Tibial nerve (tissue), 4 donors: ENCODE measurements around the gene ELOA. TPM values are rescaled to one million over a fixed set of nuclear protein-coding genes. Genes with fewer than 3 reads are reported as not detected.

Experiments
- DNase-seq, 2 donors: peaks; one replicate each; pipeline ENCODE4 v3.0.0-alpha.2; 2019; ENCODE audit warnings: low spot score in 2 of 2
- H3K27ac ChIP-seq, 4 donors: fragments of 200-600 bp; sonication (generic) in 3 of 4; one replicate each; pipeline ENCODE4 v1.5.1; 2017 to 2019; ENCODE audit warnings: mild to moderate bottlenecking in 1 of 4
- H3K27me3 ChIP-seq, 2 donors: fragments of 200-600 bp; sonication (generic) in 1 of 2; one replicate each; pipeline versions ENCODE4 v1.5.1 to v1.6.0; 2017 to 2019
- H3K36me3 ChIP-seq, 3 donors: fragments of 200-600 bp; sonication (generic); one replicate each; pipeline ENCODE4 v1.5.1; 2018 to 2019
- H3K4me1 ChIP-seq, 4 donors: fragments of 200-600 bp; sonication (generic) in 3 of 4; one replicate each; pipeline ENCODE4 v1.5.1; 2017 to 2019
- H3K4me3 ChIP-seq, 4 donors: fragments of 200-600 bp; sonication (generic) in 3 of 4; one replicate each; pipeline ENCODE4 v1.5.1; 2017 to 2019; ENCODE audit warnings: mild to moderate bottlenecking in 1 of 4, moderate library complexity in 1 of 4
- H3K9me3 ChIP-seq, 4 donors: fragments of 200-600 bp; sonication (generic) in 3 of 4; one replicate each; pipeline ENCODE4 v1.5.1; 2017 to 2019
- CTCF ChIP-seq, 5 experiments: fragments of 200-600 bp in 3 of 5; fragments of 450-650 bp in 2 of 5; sonication (generic) in 3 of 5; IDR thresholded peaks; one replicate each; pipeline ENCODE4 v1.5.1; 2016 to 2019; ENCODE audit warnings: antibody characterized with exemption in 5 of 5, mild to moderate bottlenecking in 3 of 5, moderate library complexity in 2 of 5
- EP300 ChIP-seq, 2 donors: sonication (generic); formaldehyde crosslinking; IDR thresholded peaks; one replicate each; pipeline ENCODE4 v1.6.1; 2017; ENCODE audit warnings: antibody characterized with exemption in 2 of 2, mild to moderate bottlenecking in 1 of 2
- POLR2A ChIP-seq, 2 donors: fragments of 450-650 bp; IDR thresholded peaks; one replicate each; pipeline ENCODE4 v1.6.1; 2017; ENCODE audit warnings: antibody characterized with exemption in 2 of 2, mild to moderate bottlenecking in 2 of 2, moderate library complexity in 2 of 2
- WGBS, 2 donors: methylation state at CpG; one replicate each; pipeline ENCODE4 v1.1.5; 2018; 5-methylcytosine and 5-hydroxymethylcytosine counted together
- total RNA-seq, 4 donors: library from RNA; depleted of rRNA; stranded (reverse); fragments of >200 nt; gene quantifications; one replicate each; pipeline ENCODE4 v1.1.0, GENCODE V29; 2016

Gene ELOA
- total RNA-seq, 4 donors from 2014 or later, result 21.4 to 32.7 (median 23.7) TPM

GRCh38 chr1:23696335-23696989 is 46.8 kb upstream of the ELOA start:
- WGBS, 2 donors, result 63 to 74% methylated on average over 6 of the region's 6 CpGs
- no peak for DNase-seq
- no peaks in the 10 kb centered on the region for H3K9me3 ChIP-seq
- H3K27ac ChIP-seq, result no peak overlapping the region
- no peak overlapping the region for H3K4me3 ChIP-seq
- TF ChIP-seq CTCF (IDR thresholded peaks at IDR 0.05) (no peak), POLR2A (IDR thresholded peaks at IDR 0.05) (no peak), EP300 (IDR thresholded peaks at IDR 0.05) (no peak)
- H3K4me1 ChIP-seq, result peaks cover 8 to 73% (median 27%) of the 10 kb centered on the region in 4 donors
- no peaks in the 10 kb centered on the region for H3K27me3 ChIP-seq
- H3K36me3 ChIP-seq, result peaks cover 0 to 84% (median 46%) of the 10 kb centered on the region in 3 donors

- Histone ChIP-seq H3K27me3 (no peaks in the 10 kb centered on the region), H3K9me3 (no peaks in the 10 kb centered on the region), H3K4me3 (no peak overlapping the region), H3K4me1 (peaks cover 0 to 69% (median 13%) of the 10 kb centered on the region in 4 donors), H3K27ac (no peak overlapping the region), H3K36me3 (peaks cover 0 to 98% (median 46%) of the 10 kb centered on the region in 3 donors)
- TF ChIP-seq CTCF (IDR thresholded peaks at IDR 0.05) (no peak), POLR2A (IDR thresholded peaks at IDR 0.05) (no peak), EP300 (IDR thresholded peaks at IDR 0.05) (no peak)
- 78 to 81% methylated on average over 5 of the region's 5 CpGs for WGBS, 2 donors
- no peak for DNase-seq
Observed at GRCh38 chr1:23698466-23698865, 44.8 kb upstream of the ELOA start.

- Histone ChIP-seq H3K4me1 (peaks cover 0 to 59% (median 3%) of the 10 kb centered on the region in 4 donors), H3K36me3 (peaks cover 0 to 93% (median 39%) of the 10 kb centered on the region in 3 donors), H3K4me3 (no peak overlapping the region), H3K27ac (no peak overlapping the region), H3K9me3 (no peaks in the 10 kb centered on the region), H3K27me3 (no peaks in the 10 kb centered on the region)
- no peak for TF ChIP-seq CTCF (IDR thresholded peaks at IDR 0.05)
- no peak for TF ChIP-seq EP300 (IDR thresholded peaks at IDR 0.05)
- TF ChIP-seq POLR2A (IDR thresholded peaks at IDR 0.05), result no peak
- no peak for DNase-seq
- WGBS, 2 donors, result 80 to 84% methylated on average over 7 of the region's 7 CpGs
Observed at GRCh38 chr1:23699280-23700179, 43.7 kb upstream of the ELOA start.

- WGBS, 2 donors, result 91 to 98% methylated on average over 2 of the region's 2 CpGs
- Histone ChIP-seq H3K27me3 (no peaks in the 10 kb centered on the region), H3K4me3 (no peak overlapping the region), H3K4me1 (peaks cover 0 to 41% (median 0%) of the 10 kb centered on the region in 4 donors), H3K27ac (no peak overlapping the region), H3K9me3 (no peaks in the 10 kb centered on the region), H3K36me3 (peaks cover 0 to 92% (median 26%) of the 10 kb centered on the region in 3 donors)
- no peak for TF ChIP-seq POLR2A (IDR thresholded peaks at IDR 0.05)
- no peak for TF ChIP-seq CTCF (IDR thresholded peaks at IDR 0.05)
- no peak for TF ChIP-seq EP300 (IDR thresholded peaks at IDR 0.05)
- no peak for DNase-seq
Observed at GRCh38 chr1:23701310-23701709, 42.0 kb upstream of the ELOA start.

GRCh38 chr1:23701996-23702395 is 41.3 kb upstream of the ELOA start:
- no peak for DNase-seq
- no peak overlapping the region for H3K4me3 ChIP-seq
- peak overlapping the region in 1 of 4 donors; percentile 12 for H3K27ac ChIP-seq
- peaks cover 0 to 35% (median 0%) of the 10 kb centered on the region in 4 donors for H3K4me1 ChIP-seq
- H3K9me3 ChIP-seq, result no peaks in the 10 kb centered on the region
- 73 to 81% methylated on average over 5 of the region's 5 CpGs for WGBS, 2 donors
- H3K36me3 ChIP-seq, result peaks cover 0 to 85% (median 23%) of the 10 kb centered on the region in 3 donors
- TF ChIP-seq POLR2A (IDR thresholded peaks at IDR 0.05) (no peak), EP300 (IDR thresholded peaks at IDR 0.05) (peak in 1 of 2 donors; percentile 56)
- H3K27me3 ChIP-seq, result no peaks in the 10 kb centered on the region
